Fibroblast of skin of right biceps (primary cell): ENCODE results near the gene ITGA1.

Source experiments
- DNase-seq: peaks from one replicate; pipeline ENCODE4 v3.0.0-alpha.2; 2013

The ITGA1 gene

DNA sequence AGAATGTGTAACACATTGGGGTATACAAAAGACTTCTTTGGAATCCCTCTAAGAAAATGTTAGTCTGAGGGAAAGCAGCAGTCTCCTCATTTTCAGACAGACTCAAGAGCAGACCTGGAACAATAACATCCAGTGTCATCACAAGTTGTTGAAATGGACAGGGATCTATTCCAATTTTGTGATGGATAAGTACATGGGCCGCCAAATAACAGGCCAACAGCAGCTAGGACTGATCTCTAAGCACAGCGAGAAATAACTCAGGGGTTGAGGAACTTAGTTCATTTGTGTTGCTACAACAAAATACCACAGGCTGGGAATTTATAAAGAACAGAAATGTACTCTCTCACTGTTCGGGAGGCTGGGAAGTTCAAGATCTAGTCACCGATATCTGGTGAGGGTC, 193.8 kb downstream of the ITGA1 start:
- DNase-seq = no peak

DNA sequence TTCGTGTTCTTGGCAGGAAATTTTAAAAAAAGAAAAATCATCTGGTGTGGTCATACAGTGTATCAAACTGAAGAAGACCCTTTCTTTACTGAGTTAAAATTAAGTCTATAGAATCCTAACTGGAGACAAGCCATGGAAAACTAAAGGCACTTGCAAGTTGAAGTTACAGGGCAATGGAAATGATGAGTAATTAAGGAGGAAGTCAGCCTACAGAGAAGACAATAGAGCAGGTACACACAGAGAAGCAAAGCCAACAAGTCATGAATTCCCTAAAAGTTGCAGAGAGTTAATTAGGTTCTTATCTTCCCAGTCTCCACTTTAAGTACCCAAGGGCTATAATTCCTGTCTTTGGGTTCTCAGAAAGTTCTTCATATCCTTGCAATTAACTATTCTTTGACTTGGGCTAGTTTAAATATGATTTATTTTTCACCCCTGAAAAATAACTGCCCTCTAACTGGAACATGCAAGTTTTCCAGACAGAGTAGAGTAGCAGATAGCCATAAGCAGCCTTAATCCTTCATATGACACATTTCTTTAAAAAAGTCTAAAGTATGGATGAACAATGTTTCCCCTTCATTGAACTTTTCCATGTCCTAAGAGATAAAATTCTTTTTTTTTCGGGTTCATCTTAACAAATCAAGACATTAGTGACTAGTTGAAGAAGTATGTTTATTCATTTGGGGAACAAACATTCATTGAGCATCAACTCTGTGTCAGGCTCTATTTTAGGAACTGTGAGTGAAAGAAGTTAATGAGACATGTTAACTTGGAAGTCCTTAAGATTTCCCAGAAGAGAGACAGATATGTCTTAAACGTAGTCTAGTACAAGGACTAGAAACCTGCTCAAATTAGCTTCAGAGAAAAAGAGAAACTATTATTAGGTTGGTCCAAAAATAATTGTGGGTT, 196.3 kb downstream of the ITGA1 start:
- peak; percentile 46 for DNase-seq

DNA sequence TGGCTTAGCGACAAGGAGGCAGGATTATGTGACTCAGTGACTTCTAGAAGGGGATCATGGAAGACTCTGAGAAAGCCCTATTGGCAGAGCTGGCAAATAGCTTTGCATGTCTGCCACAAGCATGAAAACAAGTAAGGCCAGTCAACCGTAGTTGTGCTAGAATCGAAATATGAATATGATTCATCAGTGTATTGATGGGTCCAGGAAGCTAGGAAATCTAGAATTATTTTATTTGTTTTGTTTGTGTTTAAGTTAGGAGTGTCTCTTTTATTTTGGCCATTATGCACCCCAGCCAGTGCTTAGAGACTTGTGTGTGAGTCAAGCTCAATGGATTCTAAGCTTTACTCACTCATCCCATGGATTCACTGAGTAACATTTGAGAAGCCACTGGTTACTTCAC, 197.6 kb downstream of the ITGA1 start:
- no peak for DNase-seq

DNA sequence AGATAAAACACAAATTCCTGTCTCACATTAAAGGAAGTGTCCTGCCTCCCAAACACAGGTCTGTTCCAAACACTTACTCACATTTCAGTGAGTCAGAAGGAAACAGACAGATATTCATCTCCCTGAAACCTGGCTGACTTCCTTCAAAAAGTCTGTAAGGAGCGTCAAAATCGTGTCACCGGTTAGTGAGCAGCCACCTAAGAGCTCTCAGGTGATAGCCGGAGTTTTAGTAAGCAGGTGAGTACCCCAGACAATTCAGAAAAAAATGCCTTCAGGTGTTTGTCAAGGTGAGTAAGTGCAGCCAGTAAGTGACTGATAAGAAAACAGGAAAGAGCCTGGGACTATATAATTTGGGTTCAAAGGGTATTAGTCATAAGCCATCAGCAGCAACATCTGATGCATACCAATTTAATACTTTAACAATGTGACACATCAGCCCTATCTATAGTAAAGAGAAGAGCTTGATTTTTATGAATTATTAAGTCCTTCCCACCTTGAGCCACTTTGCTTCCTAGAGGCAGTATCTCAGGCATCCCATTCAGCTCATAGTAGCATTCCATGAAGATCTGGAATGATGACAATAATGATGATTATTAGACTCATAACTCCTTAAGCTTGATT, 200.1 kb downstream of the ITGA1 start:
- DNase-seq = peak; percentile 77

DNA sequence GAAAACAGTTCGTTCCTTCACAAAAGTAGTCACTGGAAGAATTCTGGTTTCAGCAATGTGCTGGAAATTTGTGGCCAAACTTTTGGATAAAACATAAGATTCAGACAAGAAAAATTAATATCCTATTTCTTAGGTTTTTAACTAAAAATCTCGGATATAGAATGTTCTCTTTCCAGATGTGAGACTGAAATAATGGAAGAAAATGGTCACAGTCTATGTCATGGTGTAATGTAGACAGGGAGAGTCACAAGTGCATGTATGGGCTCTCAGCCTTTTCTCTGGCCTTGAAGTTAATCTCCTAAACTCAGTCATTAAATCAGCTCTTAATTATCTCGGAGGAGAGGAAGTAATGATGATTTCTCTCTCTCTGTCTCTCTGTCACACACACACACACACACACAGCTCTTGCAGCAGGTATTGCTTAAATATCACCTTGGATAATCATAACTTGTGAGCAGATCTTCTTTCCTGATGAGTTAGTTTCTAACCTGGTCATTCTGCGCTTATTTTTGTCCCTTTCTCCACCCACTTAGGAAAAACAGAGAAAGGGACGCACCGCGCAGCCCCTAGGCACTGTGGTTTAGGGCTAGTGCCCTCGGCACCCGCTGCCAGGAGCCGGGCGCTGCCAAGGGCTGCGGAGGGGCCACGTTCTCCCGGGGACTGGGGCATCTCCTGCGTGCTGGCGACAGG, 200.8 kb downstream of the ITGA1 start:
- DNase-seq = no peak

DNA sequence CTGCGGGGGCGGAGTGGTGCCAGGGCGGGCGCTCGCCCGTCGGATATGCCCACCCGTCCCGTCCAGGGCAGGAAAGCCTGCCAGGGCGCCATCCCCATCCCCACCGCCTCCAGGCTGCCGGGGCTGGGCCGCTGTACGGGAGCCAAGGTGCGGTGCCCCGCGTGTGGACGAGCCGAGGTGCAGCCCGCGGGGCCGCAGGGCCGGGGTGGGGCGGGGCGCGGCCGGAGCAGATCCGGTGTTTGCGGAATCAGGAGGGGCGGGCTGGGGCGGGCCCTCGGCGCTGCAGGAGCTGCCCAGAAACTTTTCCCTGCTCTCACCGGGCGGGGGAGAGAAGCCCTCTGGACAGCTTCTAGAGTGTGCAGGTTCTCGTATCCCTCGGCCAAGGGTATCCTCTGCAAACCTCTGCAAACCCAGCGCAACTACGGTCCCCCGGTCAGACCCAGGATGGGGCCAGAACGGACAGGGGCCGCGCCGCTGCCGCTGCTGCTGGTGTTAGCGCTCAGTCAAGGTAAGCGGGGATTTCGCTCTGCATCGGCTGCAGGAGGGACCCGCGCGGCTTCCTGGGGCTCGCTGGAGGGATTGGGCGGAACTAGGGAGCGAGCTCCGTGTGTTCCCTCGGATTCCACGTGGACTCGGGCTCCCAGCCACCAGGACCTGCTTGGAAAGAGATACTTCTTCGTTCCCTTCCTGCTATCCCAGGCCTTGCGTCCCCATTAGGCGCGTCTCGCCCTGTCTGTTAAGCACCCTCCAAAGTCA, 201.5 kb downstream of the ITGA1 start, which contains the start of gene ITGA2:
Gene ITGA2 (plus strand): TSS at position 328 of the 756 bp plus-strand sequence. CDS start 117 bp downstream, at position 445.
- peak; percentile 39 for DNase-seq

DNA sequence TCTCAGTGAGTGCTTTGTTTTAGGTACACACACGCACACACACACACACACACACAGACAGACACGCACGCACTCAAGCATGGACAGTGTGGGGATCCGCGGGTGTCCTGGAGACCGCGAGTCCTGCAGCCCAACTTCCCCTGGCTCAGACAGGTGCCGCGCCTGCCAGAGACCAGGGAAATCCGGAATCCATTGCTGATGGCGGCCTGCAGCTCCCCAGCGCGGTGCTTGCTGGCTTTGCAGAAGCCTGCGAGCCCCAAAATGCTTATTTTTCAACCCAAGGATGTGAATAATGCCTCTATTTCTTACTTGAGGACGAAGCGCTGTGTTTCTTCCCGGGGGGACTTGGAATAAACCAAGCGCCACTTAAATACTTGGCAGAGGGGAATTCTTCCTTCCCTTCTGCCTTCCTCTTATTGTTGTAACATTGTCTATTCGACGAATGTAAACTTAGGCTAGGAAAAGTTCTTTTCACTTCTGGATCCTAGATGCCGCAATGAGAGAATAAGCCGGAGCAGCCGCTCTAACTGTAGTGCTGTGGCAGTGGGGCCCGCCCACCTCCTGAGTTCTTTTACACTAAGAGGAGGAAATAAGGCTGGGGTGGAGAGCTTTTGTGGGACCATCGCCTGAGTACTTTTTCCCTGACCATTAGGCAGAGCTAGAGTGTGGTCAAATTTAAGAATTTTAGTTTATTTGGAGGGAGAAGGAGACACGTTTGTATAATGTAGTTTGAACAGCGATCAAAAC, 202.2 kb downstream of the ITGA1 start:
- peak; percentile 49 for DNase-seq

DNA sequence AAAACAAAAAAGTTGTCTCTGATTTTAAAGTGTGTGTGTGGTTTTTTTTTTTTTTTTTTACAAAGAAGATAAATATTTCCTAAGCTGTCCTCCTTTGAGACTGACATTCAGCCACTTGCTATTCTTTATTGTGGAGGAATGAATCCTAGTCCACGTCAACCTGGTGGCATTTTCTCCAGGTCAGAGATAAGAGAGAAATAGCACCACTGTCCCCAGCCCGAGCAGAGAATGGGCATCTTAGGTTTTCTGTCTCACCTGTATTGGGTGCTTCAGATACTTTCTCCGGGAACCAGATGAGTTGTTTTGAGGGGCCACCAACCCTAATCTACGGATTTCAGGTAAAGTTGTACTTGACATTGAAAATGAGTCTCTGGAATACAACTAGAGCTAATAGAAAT, 202.8 kb downstream of the ITGA1 start:
- DNase-seq = no peak

DNA sequence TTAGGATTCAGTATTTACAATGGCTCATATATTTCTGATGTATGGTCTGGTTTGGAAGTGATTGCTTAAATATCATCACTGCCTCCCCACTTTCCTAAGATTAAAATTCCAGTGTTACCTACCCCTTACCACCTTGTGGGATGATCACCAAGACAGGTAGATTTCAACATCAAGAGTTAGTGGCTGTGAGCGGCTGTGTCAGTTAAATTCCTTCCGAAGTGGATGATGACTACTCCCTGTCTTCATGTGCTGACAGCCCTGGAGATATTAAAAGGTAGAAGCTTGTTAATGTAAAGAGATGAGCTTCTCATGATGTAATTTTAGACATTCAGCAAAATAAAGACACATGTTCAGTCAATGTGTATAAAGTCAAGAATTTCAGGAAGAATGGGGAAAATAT, 205.7 kb downstream of the ITGA1 start:
- DNase-seq = no peak

DNA sequence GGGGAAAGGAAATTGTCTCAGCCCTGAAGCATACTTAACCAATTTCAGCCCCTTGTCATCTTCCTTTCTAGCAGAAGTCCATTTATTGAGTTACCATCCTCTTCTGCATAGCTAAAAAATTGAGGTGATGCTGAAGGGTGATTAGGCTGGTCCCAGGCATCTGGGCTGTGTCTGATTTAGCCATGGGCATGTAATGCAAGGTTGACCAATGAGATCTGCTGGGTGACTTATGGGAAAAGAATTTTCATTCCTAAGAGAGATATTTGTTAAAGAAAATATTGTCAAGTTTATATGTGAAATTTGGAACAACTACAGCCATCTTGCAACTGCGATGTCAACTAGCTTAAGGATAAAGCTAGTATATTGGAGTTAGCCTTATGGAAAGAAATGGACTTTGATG, 206.6 kb downstream of the ITGA1 start:
- no peak for DNase-seq

DNA sequence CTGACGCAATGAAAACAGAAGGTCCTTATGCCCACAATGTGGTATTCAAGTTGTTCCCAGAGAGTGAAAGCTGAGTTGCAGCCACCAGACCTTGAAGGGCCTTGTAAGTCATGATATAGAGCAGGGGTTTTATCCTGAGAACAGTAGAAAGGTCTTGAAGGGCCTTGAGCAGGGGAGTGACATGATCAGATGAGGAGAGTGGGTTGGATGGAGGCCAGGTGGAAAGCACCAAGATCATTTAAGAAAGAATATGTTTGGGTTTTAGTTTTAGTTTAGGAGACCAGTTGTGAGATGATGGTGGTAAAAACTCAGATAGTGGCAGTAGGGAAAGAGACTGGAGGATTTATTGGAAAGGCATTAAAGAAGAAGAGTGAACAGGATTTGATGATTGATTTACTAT, 207.4 kb downstream of the ITGA1 start:
- no peak for DNase-seq

DNA sequence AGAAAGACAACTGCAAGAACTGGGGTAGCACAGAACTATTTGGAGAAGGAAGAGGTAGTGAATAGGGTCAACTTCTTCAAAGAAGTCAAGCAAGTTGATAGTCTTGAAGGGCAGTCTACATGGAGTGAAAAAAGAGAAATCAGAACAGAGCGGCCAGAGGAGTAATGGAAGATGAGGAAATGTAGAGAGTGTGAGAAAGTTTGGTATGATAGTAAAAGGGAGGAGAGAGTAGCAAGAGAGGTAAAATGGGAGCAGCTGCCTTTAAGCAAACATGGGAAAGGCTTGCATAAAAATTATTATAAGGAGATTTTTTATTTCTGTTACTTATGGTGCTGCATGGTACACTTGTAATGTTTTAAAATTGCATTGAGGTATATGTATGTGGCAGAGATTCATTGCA, 208.2 kb downstream of the ITGA1 start:
- no peak for DNase-seq

DNA sequence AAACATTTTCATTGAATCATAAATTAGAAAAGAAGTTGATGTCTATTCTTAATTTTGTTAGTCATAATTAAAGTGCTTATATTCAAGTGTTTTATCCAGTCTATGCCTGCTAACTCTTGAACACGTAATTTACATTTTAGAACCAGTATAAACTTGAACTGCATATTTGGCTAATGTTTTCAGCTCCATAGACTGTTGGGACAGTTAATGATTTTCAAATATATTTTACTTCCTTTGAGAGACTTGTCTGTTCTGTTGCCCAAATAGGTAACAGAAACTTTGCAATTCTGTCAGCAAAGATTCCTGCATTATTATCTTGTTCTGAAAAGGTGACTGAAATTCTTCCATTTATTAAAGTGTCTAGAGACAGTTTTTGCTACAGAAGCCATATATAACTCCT, 209.3 kb downstream of the ITGA1 start:
- no peak for DNase-seq

DNA sequence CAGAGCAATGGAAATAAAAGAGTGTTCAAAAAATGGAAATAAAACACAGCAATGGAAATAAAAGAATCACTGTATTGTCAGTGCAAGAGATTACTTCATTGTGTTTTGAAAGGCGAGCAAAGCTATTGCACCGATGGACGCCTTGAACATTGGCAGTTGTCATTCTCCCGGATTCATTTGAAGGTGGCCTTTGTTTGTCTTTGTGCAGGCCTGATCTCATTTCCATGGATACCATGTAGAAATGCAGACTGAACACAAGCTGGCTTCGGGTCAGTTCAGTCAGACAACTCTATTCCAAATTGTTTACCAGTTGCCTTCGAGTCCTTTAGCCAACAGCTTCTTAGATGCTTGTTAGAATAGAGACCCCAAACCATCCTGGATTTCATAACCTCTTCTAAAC, 209.7 kb downstream of the ITGA1 start:
- no peak for DNase-seq

DNA sequence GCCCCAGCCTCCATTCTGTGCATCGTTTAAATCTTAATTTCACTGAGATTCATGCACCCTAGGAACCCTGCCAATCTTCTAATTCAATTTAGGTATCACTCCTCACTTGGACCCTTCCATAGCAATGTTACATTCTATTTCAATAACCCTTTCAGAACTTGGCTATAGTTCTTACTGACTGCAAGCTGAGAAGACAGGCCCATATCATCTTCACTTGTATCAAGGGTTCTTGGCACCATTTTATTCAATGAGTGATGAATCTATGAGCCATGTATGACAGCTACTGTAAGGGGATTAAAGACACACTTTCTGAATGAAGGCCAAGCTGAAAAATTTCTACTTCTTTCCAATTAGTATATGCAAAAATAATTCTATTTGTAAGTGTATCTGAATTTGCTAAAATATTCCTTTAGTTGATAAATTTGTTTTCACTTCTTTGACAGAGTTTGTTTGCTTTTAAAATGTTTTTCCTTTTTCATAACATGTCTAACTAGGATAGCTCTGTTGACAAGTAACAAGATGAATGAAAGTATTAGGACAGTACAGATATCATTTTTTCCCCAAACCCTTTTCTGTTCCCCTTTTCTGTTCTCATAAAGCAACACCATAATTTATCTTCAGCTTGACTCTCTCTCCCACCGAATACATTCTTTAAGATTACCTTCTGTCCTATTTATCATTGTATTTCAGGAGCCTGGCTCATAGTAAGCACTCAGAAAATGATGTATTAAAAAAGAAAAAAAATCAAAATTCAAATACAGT, 211.0 kb downstream of the ITGA1 start:
- no peak for DNase-seq

DNA sequence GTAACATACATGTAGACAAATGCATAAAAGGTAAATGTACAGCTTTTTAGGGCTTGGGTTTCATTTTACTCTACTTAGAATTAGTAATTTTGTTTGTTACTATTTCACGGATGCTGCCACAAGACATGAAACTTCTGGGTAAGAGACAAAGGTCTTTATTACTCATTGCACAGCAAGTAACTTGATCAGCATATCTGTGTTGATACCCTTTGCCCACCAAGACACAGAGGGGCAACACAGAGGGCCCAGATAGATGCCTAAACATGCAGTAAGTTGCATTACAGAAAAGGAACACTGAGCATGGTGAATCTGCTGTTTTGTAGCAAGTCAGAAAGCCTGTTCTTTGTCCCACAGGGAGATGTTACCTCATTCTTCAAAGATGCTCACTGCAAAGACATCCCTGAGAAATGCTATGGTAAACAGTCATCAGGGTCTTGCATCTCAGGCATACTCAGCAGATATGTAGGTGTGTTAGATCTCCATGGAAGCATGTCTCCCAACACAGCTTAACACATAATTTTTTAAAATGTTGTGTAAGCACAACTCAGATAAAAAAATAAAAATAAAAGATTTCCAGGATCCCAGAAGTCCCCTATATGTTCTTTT, 211.7 kb downstream of the ITGA1 start:
- DNase-seq = peak; percentile 67

DNA sequence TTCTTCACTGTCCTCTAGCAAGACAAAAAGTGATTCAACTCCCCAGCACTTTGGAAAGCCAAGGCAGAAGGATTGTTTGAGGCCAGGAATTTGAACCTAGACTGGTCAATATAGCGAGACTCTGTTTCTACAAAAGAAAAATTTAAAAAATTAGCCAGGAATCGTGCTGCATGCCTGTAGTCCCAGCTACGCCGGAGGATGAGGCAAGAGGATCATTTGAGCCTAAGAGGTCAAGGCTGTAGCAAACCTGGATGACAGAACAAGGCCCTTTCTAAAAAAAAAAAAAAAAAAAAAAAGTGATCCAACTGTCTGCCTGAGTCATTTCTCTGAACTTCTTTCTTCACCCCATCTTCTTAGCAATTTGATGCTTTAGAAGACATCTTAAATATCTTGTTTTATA, 213.8 kb downstream of the ITGA1 start:
- DNase-seq = no peak

DNA sequence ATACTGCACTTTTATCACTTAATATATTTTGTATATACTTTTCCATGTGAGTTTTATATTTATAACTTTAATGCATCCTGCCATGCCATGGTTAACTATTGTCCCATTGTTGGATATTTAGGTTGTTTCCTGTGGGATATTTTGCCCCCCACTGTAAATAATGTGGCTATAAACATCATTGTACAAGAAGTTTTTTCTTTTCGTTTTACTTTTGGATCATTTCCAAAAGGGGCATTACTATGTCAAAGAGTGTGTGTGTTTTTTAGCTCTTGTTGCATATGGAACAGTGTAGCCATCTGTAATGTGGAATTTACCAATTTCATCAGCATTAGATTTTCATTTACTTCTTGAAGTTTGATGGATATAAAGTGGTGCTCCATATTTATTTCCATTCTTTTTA, 214.8 kb downstream of the ITGA1 start:
- DNase-seq = no peak

DNA sequence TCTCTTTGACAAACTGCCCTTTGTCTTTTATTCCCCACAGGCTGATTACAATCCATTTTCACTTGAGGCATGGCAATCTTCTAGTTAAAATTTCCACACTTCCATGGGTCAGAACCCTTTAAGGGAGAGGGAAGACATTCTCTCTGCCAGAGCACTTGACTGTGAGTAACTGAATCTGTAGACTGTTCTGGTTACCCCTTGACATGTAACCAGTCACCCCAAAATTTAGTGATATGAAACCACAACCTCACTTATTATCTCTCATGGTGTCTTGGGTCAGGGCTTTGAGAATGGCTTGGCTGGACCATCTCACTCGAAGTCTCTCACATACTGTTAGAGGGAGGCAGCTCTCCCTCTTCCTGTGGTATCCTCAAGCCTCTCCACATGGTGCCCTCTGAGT, 215.4 kb downstream of the ITGA1 start:
- DNase-seq = no peak

DNA sequence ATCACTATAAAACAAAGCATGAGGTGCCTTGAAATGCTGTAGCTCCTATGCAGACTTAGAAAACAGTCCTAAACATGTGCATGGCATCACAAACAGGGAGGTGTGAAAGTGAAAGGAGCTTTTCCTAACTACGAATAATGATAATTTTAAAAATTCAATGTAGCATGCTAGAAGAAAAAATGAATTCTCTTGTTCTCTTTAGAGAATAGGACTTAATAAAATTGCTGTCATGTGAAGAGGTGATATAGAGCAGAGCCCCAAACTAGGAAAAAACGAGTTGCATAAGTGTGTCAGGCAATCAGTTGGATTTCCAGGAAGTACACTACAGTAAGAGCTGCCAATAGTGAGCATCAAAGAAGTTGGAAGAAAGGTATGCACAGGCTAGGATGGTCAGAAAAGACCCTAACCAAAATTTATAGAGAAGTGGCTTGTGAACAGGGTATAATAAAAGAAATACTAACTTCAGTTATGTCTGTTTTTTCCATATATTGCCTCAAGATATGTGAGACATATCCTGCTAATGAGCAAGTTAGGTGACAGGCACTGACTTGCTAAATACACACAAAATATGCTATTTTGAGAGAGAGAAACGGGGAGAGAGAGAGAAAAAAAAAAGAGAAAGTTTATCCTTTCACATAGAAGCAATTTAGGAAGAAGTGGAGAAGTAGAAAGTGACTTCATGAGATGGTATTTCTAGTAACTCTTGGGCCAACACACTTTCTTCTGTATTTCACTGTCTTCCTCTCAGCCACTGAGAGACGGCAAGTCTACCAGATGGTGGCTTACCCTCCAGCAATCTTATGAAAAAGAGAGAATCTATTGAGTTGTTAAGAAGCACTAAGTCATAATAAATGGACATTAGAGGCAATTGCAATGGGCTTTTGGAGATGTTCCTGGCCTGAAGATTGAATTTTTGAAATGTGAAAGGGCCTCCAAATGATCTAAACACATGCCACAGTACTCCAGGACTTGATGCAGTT, 219.5 kb downstream of the ITGA1 start:
- no peak for DNase-seq
